Measurements from ENCODE around the gene BIN2. TPM values are rescaled to one million over a fixed set of nuclear protein-coding genes. Genes with fewer than 3 reads are reported as not detected.

BIN2 gene
- total and polyA plus RNA-seq, 2 experiments from 2014 or later = not detected

- Mint-ChIP-seq H3K9me3 (no peaks in the 10 kb centered on the region), H3K4me3 (no peak overlapping the region), H3K36me3 (ENCODE audit: low read depth) (peaks cover 16% of the 10 kb centered on the region), H3K4me1 (peaks cover 26% of the 10 kb centered on the region), H3K27ac (no peak overlapping the region), H3K27me3 (ENCODE audit: insufficient read depth, low read depth, poor library complexity) (peaks cover 2% of the 10 kb centered on the region)
- TF ChIP-seq STAT1 (IDR thresholded peaks at IDR 0.05; ENCODE audit: unreplicated experiment) = no peak
- TF ChIP-seq REST (IDR thresholded peaks at IDR 0.05; ENCODE audit: unreplicated experiment) = no peak
- TF ChIP-seq ZNF114 (CRISPR knock-in tag; IDR thresholded peaks at IDR 0.05) = no peak
- TF ChIP-seq JUNB (IDR thresholded peaks at IDR 0.05; ENCODE audit: unreplicated experiment) = no peak
- TF ChIP-seq CREB1 (CRISPR knock-in tag; IDR thresholded peaks at IDR 0.05; ENCODE audit: low read depth) = no peak
- no peak for TF ChIP-seq ETS1 (IDR thresholded peaks at IDR 0.05)
- TF ChIP-seq ZNF462 (CRISPR knock-in tag; IDR thresholded peaks at IDR 0.05) = no peak
- TF ChIP-seq CTCF (conservative IDR thresholded peaks at IDR 0.05; ENCODE audit: low read depth in 2 of 2) = no peak
- TF ChIP-seq ZNF331 (CRISPR knock-in tag; IDR thresholded peaks at IDR 0.05; ENCODE audit: low read depth) = no peak
- no peak for TF ChIP-seq EZH2phosphoT487 (IDR thresholded peaks at IDR 0.05; ENCODE audit: unreplicated experiment)
- Histone ChIP-seq H3K4me1 (ENCODE audit: insufficient read depth) (peaks cover 12% of the 10 kb centered on the region; the same call in 1 of the 2 replicates), H3K27ac (ENCODE audit: low read depth) (no peak overlapping the region), H3K4me3 (no peak overlapping the region), H3K9me2 (ENCODE audit: insufficient read depth) (no peaks in the 10 kb centered on the region), H3K79me2 (replicated peaks; ENCODE audit: insufficient read depth) (no peaks in the 10 kb centered on the region), H4K20me1 (replicated peaks; ENCODE audit: insufficient read depth) (no peaks in the 10 kb centered on the region; the same call in 1 of the 2 replicates), H3K27me3 (ENCODE audit: insufficient read depth) (no peaks in the 10 kb centered on the region), H3K4me2 (no peak overlapping the region), H3F3A (replicated peaks; ENCODE audit: low read depth) (0 out of 2 replicates have a peak, but pooled peaks cover 2% of the 10 kb centered on the region), H3K36me3 (ENCODE audit: insufficient read depth) (no peaks in the 10 kb centered on the region; the same call in 1 of the 2 replicates), H2AFZ (no peak overlapping the region)
- DNase-seq (ENCODE audit: low spot score) = no peak
- no peak for ATAC-seq
Observed at GRCh38 chr12:51370667-51371066, 46.7 kb upstream of the BIN2 start.

Data from GM23338 (cell line).